Measurements from ENCODE around the gene GRK6.

GRK6 gene

DNA sequence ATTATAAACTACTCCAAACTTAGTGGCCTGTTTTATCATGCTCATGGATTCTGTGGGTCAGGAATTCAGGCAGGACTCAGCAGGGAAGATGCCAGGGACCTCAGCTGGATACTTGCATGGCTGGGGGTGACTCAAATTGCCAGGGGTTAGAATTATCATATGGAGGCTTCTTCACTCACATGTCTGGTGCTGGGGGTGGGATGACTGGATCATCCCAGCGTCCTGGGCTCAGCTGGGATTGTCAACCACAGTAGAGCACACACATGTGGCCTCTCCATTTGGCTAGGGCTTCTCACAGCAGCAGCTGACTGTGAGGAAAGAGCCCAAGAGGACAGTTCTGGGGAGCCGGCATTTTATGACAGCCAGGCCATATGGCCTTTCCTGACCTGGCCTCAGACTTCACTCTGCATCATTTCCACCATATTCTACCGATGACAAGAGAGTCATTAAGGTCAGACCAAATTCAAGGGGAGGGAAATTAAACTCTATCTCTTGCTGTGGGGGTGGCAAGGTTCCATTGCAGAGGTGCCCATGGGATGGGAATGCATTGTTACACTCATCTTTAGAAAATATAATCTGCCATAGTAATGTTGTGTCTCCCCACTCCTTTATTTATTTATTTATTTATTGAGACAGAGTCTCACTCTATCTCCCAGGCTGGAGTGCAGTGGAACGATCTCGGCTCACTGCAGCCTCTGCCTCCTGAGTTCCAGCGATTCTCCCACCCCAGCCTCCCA lies 5.2 kb upstream of the GRK6 start:
- in situ Hi-C loops (cut with HindIII; ENCODE audit: low pct_unique_long_range_greater_than_20kb, low sequenced_read_pairs), result no loop called here
- no peak for DNase-seq (ENCODE audit: low read depth in 1 of 2, low spot score in 1 of 2)
- TF ChIP-seq JUND (IDR thresholded peaks at IDR 0.05; ENCODE audit: low read depth), result no peak

DNA sequence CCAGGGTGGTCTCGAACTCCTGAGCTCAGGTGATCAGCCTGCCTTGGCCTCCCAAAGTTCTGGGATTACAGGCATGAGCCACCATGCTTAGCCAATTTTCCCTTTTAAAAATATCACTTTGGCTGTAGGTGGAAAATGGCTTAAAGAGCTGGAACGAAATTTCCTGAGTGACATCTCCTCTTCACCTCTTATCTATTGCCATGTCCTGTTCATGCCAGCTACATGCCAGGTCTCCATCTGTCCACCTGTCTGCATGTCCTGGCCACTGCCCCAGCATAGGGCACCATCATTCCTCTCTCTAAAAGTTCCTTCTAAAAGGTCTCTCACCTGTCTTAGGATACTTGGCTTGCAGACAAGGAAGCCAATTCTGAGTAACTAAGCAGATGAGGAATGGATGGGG lies 2.8 kb upstream of the GRK6 start:
- no peak for DNase-seq (ENCODE audit: low read depth in 1 of 2, low spot score in 1 of 2)
- no peak for TF ChIP-seq JUND (IDR thresholded peaks at IDR 0.05; ENCODE audit: low read depth)
- in situ Hi-C loops (cut with HindIII; ENCODE audit: low pct_unique_long_range_greater_than_20kb, low sequenced_read_pairs), result no loop called here

DNA sequence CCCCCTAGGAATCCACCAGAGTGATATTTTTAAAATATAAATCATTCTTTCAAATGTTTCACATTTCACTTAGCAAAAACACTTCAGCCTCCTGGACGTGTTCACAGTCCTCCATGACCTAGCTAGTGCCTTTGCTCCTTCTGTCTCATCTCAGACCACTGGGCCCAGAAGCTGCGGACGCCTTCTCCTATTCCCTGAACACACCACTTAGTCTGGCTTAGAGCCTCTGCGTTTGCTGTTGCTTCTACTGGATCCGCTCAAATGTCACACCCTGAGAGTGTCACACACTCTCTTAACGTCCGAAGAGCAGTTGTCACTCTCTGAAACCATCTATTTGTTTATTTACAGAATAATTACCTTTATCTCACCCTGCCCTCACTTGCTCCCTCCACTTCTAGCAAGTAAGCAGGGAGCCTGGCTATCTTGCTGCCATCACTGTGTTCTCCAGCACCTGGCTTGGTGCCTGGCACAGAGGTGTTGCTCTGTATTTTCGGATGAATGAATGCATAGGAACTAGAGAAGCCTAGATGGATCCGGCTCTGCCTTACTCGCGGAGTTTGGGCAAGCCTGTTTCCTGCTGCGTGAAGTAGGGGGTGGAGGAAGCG lies 1.2 kb upstream of the GRK6 start:
- DNase-seq (ENCODE audit: low read depth in 1 of 2, low spot score in 1 of 2), result no peak
- TF ChIP-seq JUND (IDR thresholded peaks at IDR 0.05; ENCODE audit: low read depth), result no peak
- in situ Hi-C loops (cut with HindIII; ENCODE audit: low pct_unique_long_range_greater_than_20kb, low sequenced_read_pairs), result no loop called here

DNA sequence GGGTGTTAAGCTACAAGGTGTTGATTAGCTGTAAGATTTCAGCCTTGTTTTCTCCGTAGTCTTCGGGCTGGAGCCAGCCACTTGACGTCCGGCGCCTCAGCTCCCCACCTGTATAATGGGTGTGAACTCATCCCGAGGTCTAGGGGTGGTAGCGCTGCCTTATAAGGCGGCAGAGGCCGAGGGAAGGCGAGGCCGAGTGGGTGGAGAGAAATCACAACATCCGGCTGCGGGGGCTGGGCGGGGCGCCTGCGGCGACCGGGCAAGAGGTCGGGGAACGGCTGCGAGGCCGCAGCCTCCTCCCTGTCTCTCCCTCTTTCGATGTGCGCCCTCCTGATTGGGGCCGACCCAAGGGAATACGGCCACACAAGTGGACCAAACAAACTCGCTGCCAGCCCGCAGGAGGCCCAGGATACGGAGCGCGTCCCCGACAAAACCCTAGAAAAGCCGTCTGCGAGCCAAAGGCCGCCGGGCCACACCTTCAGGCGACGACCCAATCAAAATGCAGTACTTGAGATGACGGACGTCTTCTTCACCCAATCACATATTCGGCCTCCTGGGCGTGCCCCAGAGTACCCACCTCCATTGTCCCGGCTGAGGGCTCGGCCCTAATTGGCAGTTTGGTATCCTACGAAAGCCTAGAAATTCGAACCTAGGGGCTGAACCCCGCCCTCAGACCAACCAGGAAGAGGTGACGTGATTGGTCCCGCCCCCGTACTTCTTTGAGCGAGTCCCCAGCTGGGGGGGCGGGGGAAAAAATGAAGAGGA lies 493 bp upstream of the GRK6 start:
- DNase-seq (ENCODE audit: low read depth in 1 of 2, low spot score in 1 of 2), result peak; percentile 99 to 100
- no peak for TF ChIP-seq JUND (IDR thresholded peaks at IDR 0.05; ENCODE audit: low read depth)
- in situ Hi-C loops (cut with HindIII; ENCODE audit: low pct_unique_long_range_greater_than_20kb, low sequenced_read_pairs), result no loop called here

DNA sequence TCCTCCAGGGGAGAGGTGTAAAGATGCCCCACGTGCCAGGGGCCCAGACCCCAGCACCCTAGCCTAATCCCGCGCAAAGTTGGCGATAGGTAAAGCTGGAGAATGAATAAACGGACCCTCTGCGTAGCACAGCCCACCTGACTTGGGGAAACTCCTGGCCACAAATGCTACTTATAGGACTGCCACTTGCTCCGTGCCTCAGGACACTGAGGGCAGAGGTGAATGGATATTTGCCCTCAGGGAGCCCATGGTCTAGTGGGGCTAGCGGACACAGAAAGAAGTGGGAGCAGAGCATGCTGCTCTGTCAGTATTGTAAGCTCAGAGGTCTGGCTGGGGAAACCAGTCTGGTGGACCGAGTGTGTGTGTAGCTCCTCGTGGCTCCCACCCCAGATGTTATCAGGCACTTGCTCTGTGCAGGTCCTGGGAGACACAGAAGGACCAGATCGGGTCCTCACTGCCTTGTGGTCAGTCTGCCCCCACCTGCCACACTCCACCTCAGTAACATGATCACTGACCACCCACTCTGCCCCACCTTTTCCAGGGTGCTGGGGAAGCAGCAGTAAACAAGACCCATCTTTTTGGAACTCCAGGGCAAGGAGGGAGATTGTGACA lies 841 bp downstream of the GRK6 start:
- in situ Hi-C loops (cut with HindIII; ENCODE audit: low pct_unique_long_range_greater_than_20kb, low sequenced_read_pairs), result no loop called here
- TF ChIP-seq JUND (IDR thresholded peaks at IDR 0.05; ENCODE audit: low read depth), result no peak
- peak; percentile 54 to 77 for DNase-seq (ENCODE audit: low read depth in 1 of 2, low spot score in 1 of 2)

DNA sequence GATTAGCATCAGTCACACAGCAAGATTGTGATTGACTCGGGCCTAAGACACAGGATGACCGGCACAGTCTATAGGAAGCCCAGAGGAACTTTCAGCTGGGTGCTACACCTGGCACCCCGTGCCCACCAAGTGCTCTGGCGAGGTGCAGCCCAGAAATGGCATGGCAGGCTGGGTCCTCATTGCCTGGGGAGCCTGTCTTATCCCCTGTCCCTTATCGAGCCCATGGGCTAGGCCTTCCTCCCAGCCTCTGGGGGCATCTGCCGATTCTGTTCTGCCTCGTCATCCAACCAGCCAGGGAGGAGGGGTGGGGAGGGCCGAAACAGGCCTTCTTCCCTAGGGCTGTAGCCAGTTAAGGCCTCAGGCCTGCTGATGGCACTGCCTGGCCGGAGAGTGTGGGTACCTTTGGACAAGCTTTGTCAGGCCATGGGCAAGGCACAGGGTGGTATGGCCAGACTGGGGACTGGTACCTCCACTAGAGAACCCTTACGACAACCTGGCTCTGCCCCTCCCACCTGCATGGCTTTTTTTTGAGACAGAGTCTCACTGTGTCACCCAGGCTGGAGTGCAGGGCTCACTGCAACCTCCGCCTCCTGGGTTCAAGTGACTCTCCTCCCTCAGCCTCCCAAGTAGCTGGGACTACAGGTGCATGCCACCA lies 1.6 kb downstream of the GRK6 start:
- no peak for TF ChIP-seq JUND (IDR thresholded peaks at IDR 0.05; ENCODE audit: low read depth)
- no peak for DNase-seq (ENCODE audit: low read depth in 1 of 2, low spot score in 1 of 2)
- in situ Hi-C loops (cut with HindIII; ENCODE audit: low pct_unique_long_range_greater_than_20kb, low sequenced_read_pairs), result no loop called here

DNA sequence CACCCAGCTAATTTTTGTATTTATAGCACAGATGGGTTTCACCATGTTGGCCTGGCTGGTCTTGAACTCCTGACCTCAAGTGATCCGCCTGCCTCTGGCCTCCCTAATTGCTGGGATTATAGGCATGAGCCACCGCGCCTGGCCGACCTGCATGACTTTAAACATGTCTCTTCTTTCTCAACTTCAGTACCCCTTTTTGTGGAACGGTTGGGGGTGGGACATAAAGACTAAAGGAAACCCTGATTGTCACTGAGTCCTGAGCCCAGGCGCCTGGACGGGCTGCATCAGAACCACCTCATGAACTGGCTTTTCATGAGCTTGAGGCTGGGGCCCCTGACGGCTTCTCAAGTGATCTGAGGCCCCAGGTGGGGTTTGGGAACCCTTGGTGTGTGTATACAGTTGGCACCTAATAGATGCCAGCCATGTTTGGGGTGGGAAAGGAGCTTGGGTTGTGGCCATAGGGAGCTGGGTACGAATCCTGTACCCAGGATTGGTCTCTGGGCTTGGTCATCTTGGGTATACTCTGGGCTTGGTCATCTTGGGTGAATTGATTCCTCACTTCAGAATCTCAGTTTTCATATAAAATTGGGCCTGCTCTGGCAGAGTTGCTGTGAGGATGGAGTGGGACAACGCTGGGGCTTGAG lies 2.2 kb downstream of the GRK6 start:
- no peak for TF ChIP-seq JUND (IDR thresholded peaks at IDR 0.05; ENCODE audit: low read depth)
- in situ Hi-C loops (cut with HindIII; ENCODE audit: low pct_unique_long_range_greater_than_20kb, low sequenced_read_pairs), result no loop called here
- no peak for DNase-seq (ENCODE audit: low read depth in 1 of 2, low spot score in 1 of 2)

DNA sequence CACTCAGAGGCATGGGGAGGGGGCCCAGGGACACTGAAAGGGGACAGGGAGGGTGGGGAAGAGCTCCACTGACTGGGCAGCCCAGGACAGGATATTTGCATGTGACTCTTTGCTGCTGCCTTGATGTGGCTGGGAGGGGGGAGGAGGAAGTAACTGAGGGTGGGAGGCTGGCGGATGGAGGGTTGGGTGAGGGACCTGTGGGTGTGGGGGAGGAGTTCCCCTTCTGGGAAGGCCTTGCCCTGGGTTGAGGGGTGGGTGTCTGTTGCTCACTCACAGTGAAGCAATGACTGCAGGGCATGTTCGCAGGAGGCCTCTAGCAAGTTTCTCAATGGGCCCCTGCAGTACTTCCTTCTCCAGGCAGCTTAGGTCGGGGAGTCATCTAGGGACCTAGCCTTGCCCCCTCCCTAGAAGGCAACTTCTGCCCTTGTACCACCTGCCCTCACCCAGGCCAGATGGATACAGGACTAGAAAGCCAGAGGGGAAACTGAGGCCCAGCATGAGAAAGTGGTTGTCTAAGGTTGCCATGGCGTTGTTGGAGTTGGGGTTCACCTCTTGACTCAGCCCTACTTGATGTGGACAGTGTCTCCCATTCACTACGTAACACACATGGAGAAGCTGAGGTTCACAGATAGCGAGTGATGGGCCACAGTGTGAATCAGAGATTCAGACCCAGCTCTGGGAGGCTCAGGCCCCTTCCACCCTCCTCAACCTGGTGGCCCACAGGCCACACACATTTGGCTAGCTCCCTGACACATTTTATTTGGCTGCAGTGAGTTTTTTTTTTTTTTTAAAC lies 3.0 kb downstream of the GRK6 start:
- DNase-seq (ENCODE audit: low read depth in 1 of 2, low spot score in 1 of 2), result no peak
- in situ Hi-C loops (cut with HindIII; ENCODE audit: low pct_unique_long_range_greater_than_20kb, low sequenced_read_pairs), result no loop called here
- no peak for TF ChIP-seq JUND (IDR thresholded peaks at IDR 0.05; ENCODE audit: low read depth)

DNA sequence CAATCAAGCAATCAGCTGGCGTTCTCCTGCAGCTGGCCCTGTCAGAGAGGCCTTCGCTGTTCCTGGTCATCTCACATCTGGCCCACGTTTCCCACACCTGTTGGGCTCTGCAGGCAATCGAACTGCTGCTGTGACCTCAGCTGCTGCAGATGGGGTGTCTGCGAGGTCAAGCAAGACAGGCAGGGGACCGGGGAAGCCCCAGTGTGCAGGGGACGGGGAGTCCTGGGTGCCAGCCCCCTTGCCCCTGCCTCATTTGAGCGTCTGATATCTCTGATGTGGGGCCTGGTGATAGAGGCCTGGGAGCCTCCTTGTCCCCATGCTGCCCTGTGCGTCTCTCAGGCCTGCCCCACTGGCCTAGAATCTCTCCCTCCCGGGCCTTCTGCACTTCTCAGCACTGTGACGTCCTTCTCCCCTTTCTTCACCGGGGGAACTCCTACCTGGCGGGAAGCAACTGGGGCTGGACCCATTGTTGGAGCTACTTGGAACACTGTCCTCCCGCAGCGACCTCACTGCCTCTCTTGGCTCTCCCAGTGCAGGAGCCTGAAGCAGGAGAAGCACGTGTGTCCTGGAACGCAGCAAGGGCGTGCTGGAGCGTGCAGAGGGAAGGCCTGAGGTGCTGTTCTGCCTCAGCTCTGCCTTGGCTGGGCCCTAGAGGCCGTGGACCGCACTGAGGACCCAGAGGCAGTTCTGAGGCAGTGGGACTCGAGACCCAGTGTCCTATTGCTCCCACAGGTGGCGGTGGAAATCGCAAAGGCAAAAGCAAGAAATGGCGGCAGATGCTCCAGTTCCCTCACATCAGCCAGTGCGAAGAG lies 3.9 kb downstream of the GRK6 start:
- in situ Hi-C loops (cut with HindIII; ENCODE audit: low pct_unique_long_range_greater_than_20kb, low sequenced_read_pairs), result no loop called here
- no peak for DNase-seq (ENCODE audit: low read depth in 1 of 2, low spot score in 1 of 2)
- no peak for TF ChIP-seq JUND (IDR thresholded peaks at IDR 0.05; ENCODE audit: low read depth)

DNA sequence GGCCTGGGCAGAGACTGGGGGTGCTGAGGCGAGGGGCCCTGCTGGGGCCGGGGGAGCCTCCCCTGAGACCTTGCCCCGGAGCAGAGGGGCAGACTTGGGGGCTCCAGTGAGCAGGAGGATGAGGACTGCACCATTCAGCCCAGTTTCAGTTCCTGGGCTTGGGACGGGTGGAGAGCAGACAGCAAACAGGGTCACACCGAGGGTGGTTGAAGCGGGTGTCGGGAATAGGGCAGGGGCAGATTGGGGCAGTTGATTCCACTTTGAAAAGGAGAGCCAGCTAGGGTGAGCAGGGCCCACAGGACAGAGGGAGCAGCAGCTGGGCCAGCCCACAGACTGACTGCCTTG lies 4.5 kb downstream of the GRK6 start:
- in situ Hi-C loops (cut with HindIII; ENCODE audit: low pct_unique_long_range_greater_than_20kb, low sequenced_read_pairs), result no loop called here
- DNase-seq (ENCODE audit: low read depth in 1 of 2, low spot score in 1 of 2), result no peak
- no peak for TF ChIP-seq JUND (IDR thresholded peaks at IDR 0.05; ENCODE audit: low read depth)
